ENCODE measurements around the gene RHPN2. TPM values are rescaled to one million over a fixed set of nuclear protein-coding genes. Genes with fewer than 3 reads are reported as not detected.

RHPN2 gene
- total and polyA plus RNA-seq, 2 experiments from 2014 or later: 15.7 to 29.6 TPM

DNA sequence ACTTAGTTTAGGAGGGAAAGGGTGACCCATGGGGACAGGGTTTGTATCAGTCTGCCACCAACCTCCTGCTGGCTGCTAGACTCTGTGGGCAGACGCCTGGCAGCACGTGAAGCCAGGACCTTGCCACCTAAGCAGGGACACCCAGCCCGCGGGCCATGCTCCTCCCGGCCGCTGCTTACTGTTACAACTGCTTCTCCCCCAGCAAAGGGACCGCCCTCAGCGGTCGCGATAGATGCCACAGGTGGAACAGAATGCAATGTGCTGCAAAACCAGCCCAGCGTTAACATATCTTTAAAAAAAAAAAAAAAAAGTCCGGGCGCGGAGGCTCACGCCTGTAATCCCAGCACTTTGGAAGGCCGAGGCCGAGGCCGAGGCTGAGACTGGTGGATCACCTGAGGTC is 1.9 kb upstream of the RHPN2 start:
- no peak overlapping the region for H3K27ac ChIP-seq (ENCODE audit: low read depth)
- no peaks in the 10 kb centered on the region for H3K9me2 ChIP-seq (ENCODE audit: insufficient read depth)
- Mint-ChIP-seq H3K4me1 (peaks cover 10% of the 10 kb centered on the region), H3K27ac (no peak overlapping the region), H3K9me3 (no peaks in the 10 kb centered on the region), H3K27me3 (ENCODE audit: insufficient read depth, low read depth, poor library complexity) (peaks cover 18% of the 10 kb centered on the region), H3K4me3 (0 out of 3 replicates have a peak overlapping the region, but pooled peaks have one; percentile 10), H3K36me3 (ENCODE audit: low read depth) (no peaks in the 10 kb centered on the region)
- DNase-seq (ENCODE audit: low spot score): no peak
- H3K36me3 ChIP-seq (ENCODE audit: insufficient read depth): no peaks in the 10 kb centered on the region
- peaks cover 6% of the 10 kb centered on the region for H3K4me1 ChIP-seq (ENCODE audit: insufficient read depth)
- peaks cover 19% of the 10 kb centered on the region for H3K27me3 ChIP-seq (ENCODE audit: insufficient read depth)
- H3K4me2 ChIP-seq: no peak overlapping the region
- no peak for ATAC-seq
- TF ChIP-seq ZNF114 (CRISPR knock-in tag; IDR thresholded peaks at IDR 0.05) (no peak), STAT1 (IDR thresholded peaks at IDR 0.05; ENCODE audit: unreplicated experiment) (no peak), EZH2phosphoT487 (IDR thresholded peaks at IDR 0.05; ENCODE audit: unreplicated experiment) (no peak), POLR2AphosphoS5 (IDR thresholded peaks at IDR 0.05; ENCODE audit: low read depth) (no peak), ZNF462 (CRISPR knock-in tag; IDR thresholded peaks at IDR 0.05) (no peak), NANOG (IDR thresholded peaks at IDR 0.05; ENCODE audit: borderline replicate concordance) (no peak), JUNB (IDR thresholded peaks at IDR 0.05; ENCODE audit: unreplicated experiment) (no peak), ZNF331 (CRISPR knock-in tag; IDR thresholded peaks at IDR 0.05; ENCODE audit: low read depth) (no peak), EZH2 (IDR thresholded peaks at IDR 0.05; ENCODE audit: low read depth, unreplicated experiment) (no peak), CTCF (conservative IDR thresholded peaks at IDR 0.05; ENCODE audit: low read depth in 2 of 2) (no peak), CREB1 (CRISPR knock-in tag; IDR thresholded peaks at IDR 0.05; ENCODE audit: low read depth) (no peak)
- TF ChIP-seq, protein P1, sequence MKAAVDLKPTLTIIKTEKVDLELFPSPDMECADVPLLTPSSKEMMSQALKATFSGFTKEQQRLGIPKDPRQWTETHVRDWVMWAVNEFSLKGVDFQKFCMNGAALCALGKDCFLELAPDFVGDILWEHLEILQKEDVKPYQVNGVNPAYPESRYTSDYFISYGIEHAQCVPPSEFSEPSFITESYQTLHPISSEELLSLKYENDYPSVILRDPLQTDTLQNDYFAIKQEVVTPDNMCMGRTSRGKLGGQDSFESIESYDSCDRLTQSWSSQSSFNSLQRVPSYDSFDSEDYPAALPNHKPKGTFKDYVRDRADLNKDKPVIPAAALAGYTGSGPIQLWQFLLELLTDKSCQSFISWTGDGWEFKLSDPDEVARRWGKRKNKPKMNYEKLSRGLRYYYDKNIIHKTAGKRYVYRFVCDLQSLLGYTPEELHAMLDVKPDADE (IDR thresholded peaks at IDR 0.05): no peak
- TF ChIP-seq, protein P2, sequence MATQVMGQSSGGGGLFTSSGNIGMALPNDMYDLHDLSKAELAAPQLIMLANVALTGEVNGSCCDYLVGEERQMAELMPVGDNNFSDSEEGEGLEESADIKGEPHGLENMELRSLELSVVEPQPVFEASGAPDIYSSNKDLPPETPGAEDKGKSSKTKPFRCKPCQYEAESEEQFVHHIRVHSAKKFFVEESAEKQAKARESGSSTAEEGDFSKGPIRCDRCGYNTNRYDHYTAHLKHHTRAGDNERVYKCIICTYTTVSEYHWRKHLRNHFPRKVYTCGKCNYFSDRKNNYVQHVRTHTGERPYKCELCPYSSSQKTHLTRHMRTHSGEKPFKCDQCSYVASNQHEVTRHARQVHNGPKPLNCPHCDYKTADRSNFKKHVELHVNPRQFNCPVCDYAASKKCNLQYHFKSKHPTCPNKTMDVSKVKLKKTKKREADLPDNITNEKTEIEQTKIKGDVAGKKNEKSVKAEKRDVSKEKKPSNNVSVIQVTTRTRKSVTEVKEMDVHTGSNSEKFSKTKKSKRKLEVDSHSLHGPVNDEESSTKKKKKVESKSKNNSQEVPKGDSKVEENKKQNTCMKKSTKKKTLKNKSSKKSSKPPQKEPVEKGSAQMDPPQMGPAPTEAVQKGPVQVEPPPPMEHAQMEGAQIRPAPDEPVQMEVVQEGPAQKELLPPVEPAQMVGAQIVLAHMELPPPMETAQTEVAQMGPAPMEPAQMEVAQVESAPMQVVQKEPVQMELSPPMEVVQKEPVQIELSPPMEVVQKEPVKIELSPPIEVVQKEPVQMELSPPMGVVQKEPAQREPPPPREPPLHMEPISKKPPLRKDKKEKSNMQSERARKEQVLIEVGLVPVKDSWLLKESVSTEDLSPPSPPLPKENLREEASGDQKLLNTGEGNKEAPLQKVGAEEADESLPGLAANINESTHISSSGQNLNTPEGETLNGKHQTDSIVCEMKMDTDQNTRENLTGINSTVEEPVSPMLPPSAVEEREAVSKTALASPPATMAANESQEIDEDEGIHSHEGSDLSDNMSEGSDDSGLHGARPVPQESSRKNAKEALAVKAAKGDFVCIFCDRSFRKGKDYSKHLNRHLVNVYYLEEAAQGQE (IDR thresholded peaks at IDR 0.05; ENCODE audit: unreplicated experiment): no peak
- H2AFZ ChIP-seq: no peak overlapping the region; the same call in 1 of the 2 replicates
- H4K20me1 ChIP-seq (replicated peaks; ENCODE audit: insufficient read depth): peaks cover 8% of the 10 kb centered on the region
- H3F3A ChIP-seq (replicated peaks; ENCODE audit: low read depth): no peaks in the 10 kb centered on the region; the same call in 1 of the 2 replicates
- peaks cover 22% of the 10 kb centered on the region for H3K79me2 ChIP-seq (replicated peaks; ENCODE audit: insufficient read depth)
- no peak overlapping the region for H3K4me3 ChIP-seq
